Uterus (tissue), 4 donors: Measurements from ENCODE around the gene OCA2. TPM values are rescaled to one million over a fixed set of nuclear protein-coding genes. Genes with fewer than 3 reads are reported as not detected.

Source experiments
- DNase-seq, 2 donors: peaks; one replicate each; pipeline ENCODE4 v3.0.0-alpha.2; 2019 to 2020
- H3K27ac ChIP-seq, 2 donors: fragments of 200-600 bp; sonication (generic); 1 replicate in 1 of 2; 2 replicates in 1 of 2; pipeline ENCODE4 v1.5.1; 2016 to 2018
- H3K27me3 ChIP-seq, 2 donors: fragments of 200-600 bp; sonication (generic); one replicate each; pipeline ENCODE4 v1.5.1; 2018 to 2019; ENCODE audit warnings: control low read depth in 1 of 2
- H3K36me3 ChIP-seq, 2 donors: fragments of 200-600 bp; sonication (generic); one replicate each; pipeline ENCODE4 v1.5.1; 2019; ENCODE audit warnings: control low read depth in 1 of 2
- H3K4me1 ChIP-seq, 2 donors: fragments of 200-600 bp; sonication (generic); one replicate each; pipeline ENCODE4 v1.5.1; 2018 to 2019; ENCODE audit warnings: control low read depth in 1 of 2
- H3K4me3 ChIP-seq, 2 donors: fragments of 200-600 bp; sonication (generic); 1 replicate in 1 of 2; 2 replicates in 1 of 2; pipeline ENCODE4 v1.5.1; 2018 to 2019; ENCODE audit warnings: mild to moderate bottlenecking in 1 of 2
- H3K9me3 ChIP-seq, 2 donors: fragments of 200-600 bp; sonication (generic); one replicate each; pipeline ENCODE4 v1.5.1; 2019; ENCODE audit warnings: control low read depth in 1 of 2
- POLR2A ChIP-seq, 2 donors: fragments of 450-650 bp; IDR thresholded peaks; one replicate each; pipeline ENCODE4 v1.6.1; 2016; ENCODE audit warnings: antibody characterized with exemption in 2 of 2, mild to moderate bottlenecking in 1 of 2, moderate library complexity in 1 of 2
- intact Hi-C: fragments of 100-400 bp; cut with DNase I; formaldehyde crosslinking; loops from one replicate; pipeline ENCODE4 v1.15.1; 2023; ENCODE audit warnings: low total_unique reads
- total RNA-seq, 4 donors: library from RNA; depleted of rRNA in 3 of 4; stranded (reverse); fragments of >200 nt in 3 of 4; gene quantifications; one replicate each; pipeline versions ENCODE4 v1.1.0 to v1.2.4, GENCODE V29; 2014 to 2023
- TF ChIP-seq, protein P1 (sequence below), 4 experiments: fragments of 200-600 bp in 2 of 4; fragments of 450-650 bp in 2 of 4; sonication (generic) in 2 of 4; IDR thresholded peaks; one replicate each; pipeline ENCODE4 v1.5.1; 2016 to 2019; ENCODE audit warnings: antibody characterized with exemption in 4 of 4, mild to moderate bottlenecking in 2 of 4, moderate library complexity in 1 of 4
- donor health status: DM: yes; HTN: yes; CAD: no.

OCA2 gene
- total RNA-seq, 4 donors from 2014 or later: 0.55 to 4.6 TPM; not detected in 2

DNA sequence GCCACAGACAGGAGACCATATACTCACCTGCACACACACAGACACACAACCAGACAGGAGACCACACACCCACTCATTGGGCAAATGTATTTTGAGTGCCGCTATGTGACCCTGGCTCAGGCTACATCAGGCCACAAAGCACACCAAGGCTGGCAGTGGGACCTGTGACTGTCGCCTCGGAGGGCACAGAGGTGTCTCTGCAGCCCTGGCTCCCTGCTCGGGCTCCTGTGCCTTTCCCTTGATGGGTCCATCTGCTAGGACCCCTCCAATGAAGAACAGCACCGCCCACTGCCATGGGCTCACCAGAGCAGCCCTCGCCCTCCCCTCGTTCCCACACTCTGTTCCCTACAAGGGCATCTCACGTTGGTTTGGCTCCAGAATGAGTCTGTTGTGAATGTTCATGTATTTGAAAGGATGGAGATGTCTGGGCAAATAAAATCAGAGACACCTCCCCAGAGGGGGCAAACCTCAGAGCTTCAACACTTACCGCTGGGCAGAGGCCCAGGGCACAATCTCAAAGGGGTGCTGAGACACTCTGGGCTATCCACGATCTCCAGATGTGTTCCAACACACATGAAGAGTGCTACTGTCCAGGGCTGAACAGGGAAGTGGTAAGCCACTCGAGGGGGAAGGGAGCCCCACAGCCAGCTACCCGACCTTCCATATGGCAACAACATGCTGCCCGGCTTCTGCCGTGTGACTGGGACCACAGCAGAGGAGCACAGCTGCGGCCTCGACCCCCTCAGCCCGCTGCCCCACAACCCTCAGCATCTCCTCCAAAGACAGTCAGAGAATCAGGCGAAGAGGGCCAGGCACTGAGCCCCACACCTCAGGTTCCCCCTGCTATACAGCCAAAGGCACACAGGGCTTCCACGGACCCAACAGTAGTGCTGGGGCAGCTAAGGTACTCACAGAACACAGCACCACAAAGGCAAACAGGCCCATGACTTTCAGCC lies 74.9 kb downstream of the OCA2 start:
- H3K9me3 ChIP-seq: no peaks in the 10 kb centered on the region
- no peak for DNase-seq

DNA sequence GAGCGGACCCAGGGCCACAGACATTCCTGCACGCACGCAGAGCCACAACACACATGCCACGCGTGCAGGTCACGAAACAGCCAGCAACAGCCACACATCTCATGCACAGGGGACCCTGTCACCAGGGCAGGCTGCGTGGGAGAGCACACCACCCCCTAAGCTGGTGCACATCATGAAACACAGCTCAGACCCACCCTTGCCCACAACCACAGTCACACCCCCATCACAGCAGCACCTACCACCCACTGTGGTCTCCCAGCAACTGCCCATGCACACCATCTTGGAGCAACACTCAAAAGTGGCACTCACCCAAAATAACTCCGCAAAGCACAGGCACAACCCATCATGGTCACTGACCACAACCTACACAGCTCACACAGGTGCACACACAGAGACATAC lies 75.7 kb downstream of the OCA2 start:
- TF ChIP-seq, protein P1, sequence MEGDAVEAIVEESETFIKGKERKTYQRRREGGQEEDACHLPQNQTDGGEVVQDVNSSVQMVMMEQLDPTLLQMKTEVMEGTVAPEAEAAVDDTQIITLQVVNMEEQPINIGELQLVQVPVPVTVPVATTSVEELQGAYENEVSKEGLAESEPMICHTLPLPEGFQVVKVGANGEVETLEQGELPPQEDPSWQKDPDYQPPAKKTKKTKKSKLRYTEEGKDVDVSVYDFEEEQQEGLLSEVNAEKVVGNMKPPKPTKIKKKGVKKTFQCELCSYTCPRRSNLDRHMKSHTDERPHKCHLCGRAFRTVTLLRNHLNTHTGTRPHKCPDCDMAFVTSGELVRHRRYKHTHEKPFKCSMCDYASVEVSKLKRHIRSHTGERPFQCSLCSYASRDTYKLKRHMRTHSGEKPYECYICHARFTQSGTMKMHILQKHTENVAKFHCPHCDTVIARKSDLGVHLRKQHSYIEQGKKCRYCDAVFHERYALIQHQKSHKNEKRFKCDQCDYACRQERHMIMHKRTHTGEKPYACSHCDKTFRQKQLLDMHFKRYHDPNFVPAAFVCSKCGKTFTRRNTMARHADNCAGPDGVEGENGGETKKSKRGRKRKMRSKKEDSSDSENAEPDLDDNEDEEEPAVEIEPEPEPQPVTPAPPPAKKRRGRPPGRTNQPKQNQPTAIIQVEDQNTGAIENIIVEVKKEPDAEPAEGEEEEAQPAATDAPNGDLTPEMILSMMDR (IDR thresholded peaks at IDR 0.05): no peak
- no peak for TF ChIP-seq POLR2A (IDR thresholded peaks at IDR 0.05)
- no peaks in the 10 kb centered on the region for H3K27me3 ChIP-seq
- H3K4me3 ChIP-seq: no peak overlapping the region
- H3K9me3 ChIP-seq: no peaks in the 10 kb centered on the region
- H3K4me1 ChIP-seq: no peaks in the 10 kb centered on the region
- H3K27ac ChIP-seq: no peak overlapping the region
- intact Hi-C loops: no loop called here
- H3K36me3 ChIP-seq: no peaks in the 10 kb centered on the region
- DNase-seq: no peak

More for the DNA sequence above, 74.9 kb downstream of the OCA2 start:
- Histone ChIP-seq H3K4me1 (no peaks in the 10 kb centered on the region), H3K4me3 (no peak overlapping the region), H3K27me3 (no peaks in the 10 kb centered on the region), H3K36me3 (no peaks in the 10 kb centered on the region), H3K27ac (no peak overlapping the region)
- TF ChIP-seq POLR2A (IDR thresholded peaks at IDR 0.05): no peak
- TF ChIP-seq, protein P1 (IDR thresholded peaks at IDR 0.05): no peak
- intact Hi-C loops: no loop called here

DNA sequence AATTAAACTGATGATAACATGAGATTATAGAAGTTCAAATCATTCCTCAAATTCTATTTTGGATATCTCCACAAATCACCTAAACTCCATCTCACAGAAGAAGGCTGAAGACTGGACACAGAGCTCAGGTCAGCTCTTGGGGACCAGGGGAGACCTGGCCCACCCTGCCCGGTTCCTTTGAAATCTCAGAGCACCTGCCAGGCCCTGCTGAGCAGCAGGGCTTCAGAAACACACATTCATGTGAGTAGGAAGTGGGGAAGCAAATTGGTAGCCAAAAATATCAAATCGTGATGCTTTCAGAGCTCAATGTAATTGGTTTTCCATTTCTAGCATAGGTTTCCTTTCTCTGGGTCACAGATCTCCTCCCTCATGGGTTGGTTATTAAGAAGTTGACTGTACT lies 76.2 kb downstream of the OCA2 start:
- Histone ChIP-seq H3K27ac (no peak overlapping the region), H3K36me3 (no peaks in the 10 kb centered on the region), H3K27me3 (no peaks in the 10 kb centered on the region), H3K4me1 (no peaks in the 10 kb centered on the region), H3K4me3 (no peak overlapping the region), H3K9me3 (no peaks in the 10 kb centered on the region)
- TF ChIP-seq POLR2A (IDR thresholded peaks at IDR 0.05): no peak
- TF ChIP-seq, protein P1 (IDR thresholded peaks at IDR 0.05): no peak
- intact Hi-C loops: no loop called here
- DNase-seq: no peak

DNA sequence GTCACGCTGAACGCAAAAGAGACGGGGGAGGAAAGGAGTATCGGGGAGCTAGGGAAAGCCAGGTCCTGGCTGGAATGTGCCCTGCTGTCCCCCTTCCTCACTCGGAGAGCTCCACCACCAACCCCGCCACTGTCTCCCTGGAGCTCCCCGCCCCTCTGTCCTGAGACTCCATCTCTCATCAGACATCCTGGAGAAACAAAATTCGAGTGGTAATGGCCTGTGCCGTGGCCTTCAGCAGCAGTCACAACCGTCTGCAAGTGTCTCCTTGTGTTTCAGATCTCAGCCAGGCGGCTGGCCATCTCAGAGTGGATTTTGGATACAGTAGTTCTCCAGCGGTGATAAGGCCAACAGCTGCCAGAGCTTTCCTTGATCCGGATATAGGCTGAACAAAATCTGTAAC lies 76.9 kb downstream of the OCA2 start:
- intact Hi-C loops: no loop called here
- no peak for DNase-seq
- H3K27ac ChIP-seq: no peak overlapping the region
- TF ChIP-seq, protein P1 (IDR thresholded peaks at IDR 0.05): no peak
- no peak for TF ChIP-seq POLR2A (IDR thresholded peaks at IDR 0.05)
- H3K4me1 ChIP-seq: no peaks in the 10 kb centered on the region
- H3K36me3 ChIP-seq: no peaks in the 10 kb centered on the region
- no peaks in the 10 kb centered on the region for H3K9me3 ChIP-seq
- H3K4me3 ChIP-seq: no peak overlapping the region
- no peaks in the 10 kb centered on the region for H3K27me3 ChIP-seq

DNA sequence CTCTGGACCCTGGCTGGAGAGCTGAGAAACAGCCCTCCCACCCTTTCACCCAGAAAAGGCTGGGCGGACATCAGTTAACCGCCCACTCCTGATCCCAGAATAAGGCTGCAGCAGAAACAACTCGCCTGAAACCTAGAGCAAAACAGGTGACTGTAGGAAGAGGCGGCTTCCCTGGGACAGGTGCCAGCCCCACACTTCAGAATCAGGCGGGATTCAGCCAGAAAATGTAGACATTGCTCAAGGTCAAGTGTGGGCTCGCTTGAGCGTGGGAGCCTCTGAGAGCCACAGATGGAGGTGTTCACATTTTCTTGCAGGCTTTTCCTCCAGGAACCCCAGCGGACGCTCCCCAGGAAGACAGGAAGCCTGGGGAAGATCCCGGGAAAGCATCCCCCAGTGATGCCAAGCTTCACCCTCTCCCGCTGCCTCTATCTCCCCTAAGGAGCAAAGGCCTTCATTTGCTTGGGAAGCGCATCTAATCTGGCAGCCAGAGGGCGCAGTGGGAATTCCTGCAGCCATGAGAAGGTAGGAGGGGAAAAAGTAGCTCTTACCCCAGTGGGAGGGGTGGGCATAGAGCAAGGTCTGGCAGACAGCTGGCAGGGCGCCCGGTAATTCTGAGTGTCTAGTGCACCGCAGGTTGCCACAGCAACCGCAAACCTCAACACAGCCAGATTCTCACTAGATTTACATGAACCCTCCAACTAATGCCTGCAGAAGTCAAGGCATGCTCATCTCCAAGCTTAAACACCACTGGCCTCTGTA lies 77.7 kb downstream of the OCA2 start:
- intact Hi-C loops: no loop called here
- no peaks in the 10 kb centered on the region for H3K27me3 ChIP-seq
- H3K4me1 ChIP-seq: no peaks in the 10 kb centered on the region
- H3K27ac ChIP-seq: no peak overlapping the region
- H3K36me3 ChIP-seq: no peaks in the 10 kb centered on the region
- no peak for DNase-seq
- TF ChIP-seq POLR2A (IDR thresholded peaks at IDR 0.05): no peak
- TF ChIP-seq, protein P1 (IDR thresholded peaks at IDR 0.05): peak in 1 of 4 experiments; percentile 12
- no peak overlapping the region for H3K4me3 ChIP-seq
- H3K9me3 ChIP-seq: no peaks in the 10 kb centered on the region
